GM12892 (cell line): ENCODE data around the gene AQP11.

ENCODE experiments used
- POLR2A ChIP-seq: IDR thresholded peaks from 2 replicates; pipeline ENCODE4 v1.6.1; 2011; ENCODE audit warnings: low read depth, low read length, control low read depth
- POLR2AphosphoS5 ChIP-seq: IDR thresholded peaks from 2 replicates; pipeline ENCODE4 v1.6.1; 2011; ENCODE audit warnings: low read depth, low read length, control low read depth
- TAF1 ChIP-seq: IDR thresholded peaks from 2 replicates; pipeline ENCODE4 v1.6.1; 2011; ENCODE audit warnings: low read depth, mild to moderate bottlenecking, control low read depth, low read length, borderline replicate concordance

DNA sequence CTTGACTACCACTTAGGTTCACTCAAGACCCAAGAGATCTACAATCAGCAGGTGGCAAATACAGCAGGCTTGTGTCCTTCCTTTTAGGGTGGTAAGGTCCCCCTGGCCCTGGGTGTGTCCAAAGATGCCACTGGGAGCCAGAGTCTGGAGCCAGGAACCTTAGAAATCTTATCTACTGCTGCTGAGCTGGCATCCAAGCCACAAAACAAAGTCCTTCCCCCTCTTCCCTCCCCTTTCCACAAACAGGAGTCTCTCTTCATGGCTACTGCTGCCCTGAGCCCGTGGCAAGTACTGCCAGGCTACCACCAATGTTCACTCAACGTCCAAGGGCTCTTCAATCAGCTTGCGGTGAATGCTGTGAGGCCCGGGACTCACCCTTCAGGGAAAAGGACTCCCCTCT lies 21.4 kb upstream of the AQP11 start:
- TF ChIP-seq TAF1: no peak
- TF ChIP-seq POLR2A: no peak
- no peak for TF ChIP-seq POLR2AphosphoS5
